ENCODE data around the gene SPATA32. TPM values are rescaled to one million over a fixed set of nuclear protein-coding genes. Genes with fewer than 3 reads are reported as not detected.
A peak's percentile ranks its signal among the peaks of the same experiment; 100 is the strongest.

SPATA32 gene
- total RNA-seq (2021; ENCODE audit: unreplicated experiment) (0.15 TPM), Bru-seq, nascent RNA (percentile 30 among the genes with signal in this experiment), BruChase-seq, experiment 1, labeled RNA remaining after a 6-hour chase (percentile 34 among the genes with signal in this experiment), BruChase-seq, experiment 2, labeled RNA remaining after a 2-hour chase (percentile 26 among the genes with signal in this experiment)
- polyA plus RNA-seq (2012) = 0.05 and 0.16 TPM in 2 replicates
- long read RNA-seq = 0 reads

GRCh38 chr17:45261577-45262515 lies at the start of gene SPATA32:
Gene SPATA32 (minus strand): TSS chr17:45262094. CDS start chr17:45262016, 78 bp downstream.
- no peaks in the 10 kb centered on the region for H4K20me1 ChIP-seq (ENCODE audit: insufficient read depth)
- no peak within 1 kb of the TSS for H3K27ac ChIP-seq (ENCODE audit: low read depth, low read length)
- CTCF ChIA-PET = interaction anchor here (2.9 kb wide), 1 partner anchor 9 kb away, joined by 11 read pairs; no protein-coding TSS in a partner anchor
- H3K9ac ChIP-seq (ENCODE audit: low read length) = no peak within 1 kb of the TSS
- H3K4me1 ChIP-seq (ENCODE audit: control insufficient read depth in 1 of 2, insufficient read depth in 2 of 2, low read length in 2 of 2) = 0 out of 4 replicates have a peak, but pooled peaks cover 0 to 4% of the 10 kb centered on the region in 2 experiments
- no peak within 1 kb of the TSS for H2AFZ ChIP-seq (ENCODE audit: low read depth, low read length, poor library complexity, severe bottlenecking)
- no peaks in the 10 kb centered on the region for H3K9me2 ChIP-seq (ENCODE audit: insufficient read depth)
- H3K36me3 ChIP-seq (ENCODE audit: control insufficient read depth in 1 of 2, insufficient read depth in 2 of 2, low read length in 2 of 2) = peaks cover 14 to 15% of the 10 kb centered on the region in 2 experiments; a peak in 3 of 4 replicates
- H3K27me3 ChIP-seq (ENCODE audit: insufficient read depth, low read length) = no peaks in the 10 kb centered on the region
- BruUV-seq (replicated peaks) = no TSS peak
- TF ChIP-seq SP1 (IDR thresholded peaks at IDR 0.05; ENCODE audit: low read depth) (no peak), EGR1 (IDR thresholded peaks at IDR 0.05; ENCODE audit: low read depth) (no peak), ZFX (IDR thresholded peaks at IDR 0.05) (no peak), CEBPB (IDR thresholded peaks at IDR 0.05; ENCODE audit: low read depth) (no peak), EZH2 (IDR thresholded peaks at IDR 0.05) (no peak), POLR2AphosphoS5 (IDR thresholded peaks at IDR 0.05; ENCODE audit: low read depth, low read length) (no peak)
- POLR2A ChIA-PET = no interaction called here
- DNase-seq (ENCODE audit: low read depth, low spot score) = no peak
- ATAC-seq = no peak
- H3K4me2 ChIP-seq (ENCODE audit: low read length) = no peak within 1 kb of the TSS
- intact Hi-C loops (cut with micrococcal nuclease) = no loop called here
- H3K9me3 ChIP-seq (ENCODE audit: control insufficient read depth in 1 of 2, insufficient read depth in 1 of 2, low read depth in 1 of 2, low read length in 2 of 2) = no peaks in the 10 kb centered on the region
- H3K4me3 ChIP-seq (replicated peaks in 1 of 2; ENCODE audit: low read depth in 1 of 2, low read length in 2 of 2) = no peak within 1 kb of the TSS
- H3K79me2 ChIP-seq (ENCODE audit: insufficient read depth, low read length) = no peaks in the 10 kb centered on the region
- RAD21 ChIA-PET (ENCODE audit: low non-redundant PET in 1 of 2, low total read pairs in 2 of 2, uncharacterized antibody in 2 of 2, unreplicated experiment in 2 of 2) = no interaction called here

- Histone ChIP-seq H3K27me3 (ENCODE audit: insufficient read depth, low read length) (no peaks in the 10 kb centered on the region), H3K9me3 (ENCODE audit: control insufficient read depth in 1 of 2, insufficient read depth in 1 of 2, low read depth in 1 of 2, low read length in 2 of 2) (no peaks in the 10 kb centered on the region), H3K36me3 (ENCODE audit: control insufficient read depth in 1 of 2, insufficient read depth in 2 of 2, low read length in 2 of 2) (peaks cover 0 to 39% of the 10 kb centered on the region in 2 experiments; a peak in 3 of 4 replicates), H3K4me3 (replicated peaks in 1 of 2; ENCODE audit: low read depth in 1 of 2, low read length in 2 of 2) (no peak overlapping the region), H3K9ac (ENCODE audit: low read length) (peak overlapping the region; percentile 93), H3K27ac (ENCODE audit: low read depth, low read length) (peak overlapping the region; percentile 82), H4K20me1 (ENCODE audit: insufficient read depth) (peaks cover 43% of the 10 kb centered on the region; the same call in 1 of the 2 replicates), H3K79me2 (ENCODE audit: insufficient read depth, low read length) (peaks cover 100% of the 10 kb centered on the region), H3K4me2 (ENCODE audit: low read length) (peak overlapping the region; percentile 89), H3K9me2 (ENCODE audit: insufficient read depth) (no peaks in the 10 kb centered on the region), H3K4me1 (ENCODE audit: control insufficient read depth in 1 of 2, insufficient read depth in 2 of 2, low read length in 2 of 2) (peaks cover 76 to 93% of the 10 kb centered on the region in 2 experiments), H2AFZ (ENCODE audit: low read depth, low read length, poor library complexity, severe bottlenecking) (no peak overlapping the region)
- TF ChIP-seq ZBTB33 (IDR thresholded peaks at IDR 0.05; ENCODE audit: extremely low read depth, insufficient replicate concordance, low read length) (no peak), POLR2A (IDR thresholded peaks at IDR 0.05; ENCODE audit: borderline replicate concordance, extremely low read depth, insufficient read depth, insufficient read length) (no peak)
- BruUV-seq (replicated peaks) = no TSS peak
- POLR2A ChIA-PET = interaction anchor here (1.2 to 1.4 kb wide), 2 partner anchors 17 to 162 kb away, joined by 3 to 4 read pairs; no protein-coding TSS in a partner anchor
- DNase-seq (ENCODE audit: low read depth, low spot score) (no peak), ATAC-seq (no peak)
- CTCF ChIA-PET = interaction anchor here (3.2 kb wide), 1 partner anchor 34 kb away, joined by 17 read pairs; no protein-coding TSS in a partner anchor
- intact Hi-C loops (cut with micrococcal nuclease) = no loop called here
- RAD21 ChIA-PET (ENCODE audit: low non-redundant PET in 1 of 2, low total read pairs in 2 of 2, uncharacterized antibody in 2 of 2, unreplicated experiment in 2 of 2) = interaction anchor here in 1 of 2 experiments (1.2 kb wide), 1 partner anchor 27 kb away, joined by 3 read pairs; no protein-coding TSS in a partner anchor
Observed at GRCh38 chr17:45311401-45311759, 49.5 kb upstream of the SPATA32 start.

Measured in HCT116 (cell line).